HepG2 (cell line): ENCODE results near the gene GALNT17. TPM values are rescaled to one million over a fixed set of nuclear protein-coding genes. Genes with fewer than 3 reads are reported as not detected.

Experiments
- ATAC-seq: fragments of 200-7000 bp; cut with Tn5 transposase; 3 replicates; pipeline ENCODE4 v1.9.1; 2020; ENCODE audit warnings: mild to moderate bottlenecking, moderate library complexity
- BruUV-seq: library from RNA; stranded (reverse); fragments of 400-500 nt; replicated peaks from 2 replicates; lab custom pipeline; 2021; lab: Mats Ljungman, UMichigan
- CTCF ChIA-PET: fragments of 300-600 bp; formaldehyde crosslinking; extraction: SDS; loops from one replicate; lab custom pipeline; 2021; ENCODE audit warnings: low total read pairs, inconsistent platforms, low intra/inter-chr PET ratio; lab: Yijun Ruan, JAX
- POLR2A ChIA-PET: fragments of 350-600 bp; sonication (Branson Sonifier 250); formaldehyde crosslinking; loops from one replicate; lab custom pipeline; 2020; ENCODE audit warnings: antibody characterized with exemption, inconsistent platforms; lab: Yijun Ruan, JAX
- DNase-seq: peaks from one replicate; pipeline ENCODE4 v3.0.0-alpha.2; 2015; ENCODE audit warnings: low spot score
- FAIRE-seq: peaks from 3 replicates; lab custom pipeline; 2011; peaks lifted over from hg19 to GRCh38; lab: Jason Lieb, UNC
- H2AFZ ChIP-seq: one replicate; pipeline ENCODE4 v1.6.1; 2011; ENCODE audit warnings: low read length, inconsistent platforms
- H3K27ac ChIP-seq: fragments of 300-600 bp; 3 replicates; pipeline ENCODE4 v1.8.0; 2011; ENCODE audit warnings: mixed run types, mild to moderate bottlenecking, mixed read lengths, low read length, inconsistent platforms; ENCODE audit not compliant: insufficient read depth; ENCODE audit errors: extremely low read length
- H3K27me3 ChIP-seq, 2 experiments: fragments of 200-600 bp in 1 of 2; 2 replicates in 1 of 2; 3 replicates in 1 of 2; pipeline versions ENCODE4 v1.6.0 to v1.8.0; 2011; ENCODE audit warnings: low read length in 2 of 2, mild to moderate bottlenecking in 2 of 2, moderate library complexity in 2 of 2, inconsistent platforms in 1 of 2; ENCODE audit not compliant: insufficient read depth in 2 of 2, control insufficient read depth in 1 of 2
- H3K36me3 ChIP-seq, 2 experiments: fragments of 200-600 bp in 1 of 2; replicated peaks in 1 of 2; 2 replicates in 1 of 2; 3 replicates in 1 of 2; pipeline versions ENCODE4 v1.5.1 to v1.8.0; 2011; ENCODE audit warnings: low read length in 2 of 2, inconsistent platforms in 1 of 2; ENCODE audit not compliant: insufficient read depth in 2 of 2, control insufficient read depth in 1 of 2
- H3K4me1 ChIP-seq: 2 replicates; pipeline ENCODE4 v1.5.1; 2012; ENCODE audit warnings: low read length, inconsistent platforms; ENCODE audit not compliant: insufficient read depth
- H3K4me2 ChIP-seq: 2 replicates; pipeline ENCODE4 v1.6.0; 2011; ENCODE audit warnings: low read depth, low read length, inconsistent platforms
- H3K4me3 ChIP-seq, 3 experiments: fragments of 200-600 bp in 1 of 3; sonication (generic), shearing (Covaris generic) in 1 of 3; replicated peaks in 1 of 3; 2 replicates each; pipeline ENCODE4 v1.5.1; 2011 to 2016; ENCODE audit warnings: low read length in 3 of 3, inconsistent platforms in 2 of 3, low read depth in 2 of 3, mild to moderate bottlenecking in 2 of 3, control low read depth in 1 of 3, mixed read lengths in 1 of 3; ENCODE audit not compliant: insufficient read depth in 1 of 3
- H3K79me2 ChIP-seq: one replicate; pipeline ENCODE4 v1.6.1; 2011; ENCODE audit warnings: low read length, inconsistent platforms; ENCODE audit not compliant: insufficient read depth
- H3K9ac ChIP-seq: 2 replicates; pipeline ENCODE4 v1.6.0; 2011; ENCODE audit warnings: mild to moderate bottlenecking, low read depth, low read length, inconsistent platforms; ENCODE audit not compliant: insufficient read depth
- H3K9me3 ChIP-seq: 2 replicates; pipeline ENCODE4 v1.5.1; 2012; ENCODE audit warnings: mild to moderate bottlenecking, low read length
- H4K20me1 ChIP-seq: 2 replicates; pipeline ENCODE4 v1.6.0; 2011; ENCODE audit warnings: inconsistent platforms, mild to moderate bottlenecking, low read length, moderate library complexity; ENCODE audit not compliant: insufficient read depth
- EEA1 ChIP-seq: sonication (generic); formaldehyde crosslinking; IDR thresholded peaks from 2 replicates; pipeline ENCODE4 v1.5.1; 2020; ENCODE audit warnings: mild to moderate bottlenecking, missing genetic modification reagents, borderline replicate concordance
- FOXJ3 ChIP-seq: sonication (generic); formaldehyde crosslinking; IDR thresholded peaks from 2 replicates; pipeline ENCODE4 v1.4.0; 2020; ENCODE audit warnings: missing genetic modification reagents, mild to moderate bottlenecking, borderline replicate concordance
- HNF4G ChIP-seq, 2 experiments: sonication (generic) in 1 of 2; formaldehyde crosslinking in 1 of 2; IDR thresholded peaks; 2 replicates each; pipeline versions ENCODE4 v1.4.0 to v1.6.1; 2011 to 2020; ENCODE audit warnings: borderline replicate concordance in 2 of 2, low read depth in 2 of 2, mild to moderate bottlenecking in 2 of 2, low read length in 1 of 2, missing genetic modification reagents in 1 of 2, moderate library complexity in 1 of 2
- HOXD1 ChIP-seq: sonication (generic); formaldehyde crosslinking; IDR thresholded peaks from 2 replicates; pipeline ENCODE4 v1.5.0; 2020; ENCODE audit warnings: missing genetic modification reagents
- IKZF4 ChIP-seq: sonication (generic); formaldehyde crosslinking; IDR thresholded peaks from 2 replicates; pipeline ENCODE4 v1.5.1; 2020; ENCODE audit warnings: borderline replicate concordance, mild to moderate bottlenecking, low read depth, missing genetic modification reagents; ENCODE audit errors: not compliant biosample characterization
- MTA1 ChIP-seq: sonication (generic); formaldehyde crosslinking; IDR thresholded peaks from 2 replicates; pipeline ENCODE4 v1.4.0; 2020; ENCODE audit warnings: missing genetic modification reagents, mild to moderate bottlenecking, borderline replicate concordance
- RFX3 ChIP-seq: IDR thresholded peaks from 2 replicates; pipeline ENCODE4 v1.6.1; 2016; ENCODE audit warnings: missing biosample characterization, missing genetic modification reagents
- SATB2 ChIP-seq: sonication (generic); formaldehyde crosslinking; IDR thresholded peaks from 2 replicates; pipeline ENCODE4 v1.5.0; 2020; ENCODE audit warnings: missing genetic modification reagents
- SMAD3 ChIP-seq: sonication (generic); formaldehyde crosslinking; IDR thresholded peaks from 2 replicates; pipeline ENCODE4 v1.4.0; 2020; ENCODE audit warnings: missing genetic modification reagents
- TAF1 ChIP-seq: sonication (generic); formaldehyde crosslinking; IDR thresholded peaks from 2 replicates; pipeline ENCODE4 v1.4.0; 2020; ENCODE audit warnings: missing genetic modification reagents
- ZNF431 ChIP-seq: sonication (generic); formaldehyde crosslinking; IDR thresholded peaks from 2 replicates; pipeline ENCODE4 v1.9.0; 2022; ENCODE audit warnings: missing genetic modification reagents, low read depth, mild to moderate bottlenecking, borderline replicate concordance
- ZNF557 ChIP-seq: sonication (generic); formaldehyde crosslinking; IDR thresholded peaks from 2 replicates; pipeline ENCODE4 v1.4.0; 2020; ENCODE audit warnings: missing genetic modification reagents
- ZNF614 ChIP-seq: IDR thresholded peaks from 2 replicates; pipeline ENCODE4 v1.6.1; 2018; ENCODE audit warnings: missing biosample characterization, missing genetic modification reagents, inconsistent platforms, borderline replicate concordance
- WGBS: methylation state at CpG from one replicate; pipeline ENCODE4 v1.1.6; 2017; ENCODE audit warnings: low lambda C conversion rate; 5-methylcytosine and 5-hydroxymethylcytosine counted together
- in situ Hi-C: cut with HindIII; loops from 2 replicates; pipeline ENCODE4 v1.10.0; 2017; ENCODE audit warnings: low pct_unique_long_range_greater_than_20kb; ENCODE audit not compliant: extremely low pct_ligation_motif_present
- intact Hi-C: fragments of 100-400 bp; cut with micrococcal nuclease; formaldehyde crosslinking; loops from one replicate; pipeline ENCODE4 v1.10.0; 2022; ENCODE audit not compliant: unreplicated experiment
- polyA plus RNA-seq, 8 experiments: library from polyadenylated mRNA; depleted of rRNA in 3 of 8; stranded (reverse) in 7 of 8; unstranded in 1 of 8; fragments of >200 nt; fragmentation: Illumina TruSeq in 4 of 8; extraction: Trizol in 4 of 8; gene quantifications; 2 replicates each; pipeline versions ENCODE4 v1.2.1 to v1.2.3, GENCODE V29; 2011 to 2016; ENCODE audit warnings: low read depth in 4 of 8, missing spikeins in 1 of 8, mixed read lengths in 1 of 8; ENCODE audit not compliant: insufficient read depth in 1 of 8
- total RNA-seq, 5 experiments: library from RNA; depleted of rRNA; stranded (reverse); fragments of >200 nt; fragmentation: Illumina TruSeq; extraction: Trizol; gene quantifications; 2 replicates each; pipeline ENCODE4 v1.2.3, GENCODE V29; 2016; ENCODE audit warnings: low read depth in 1 of 5
- TF ChIP-seq, protein P1 (sequence below): IDR thresholded peaks from 2 replicates; pipeline ENCODE4 v1.4.0; 2020; ENCODE audit warnings: mild to moderate bottlenecking, missing genetic modification reagents
- TF ChIP-seq, protein P2 (sequence below): sonication (generic); formaldehyde crosslinking; conservative IDR thresholded peaks from 2 replicates; pipeline ENCODE4 v1.5.0; 2020; ENCODE audit warnings: missing genetic modification reagents
- TF ChIP-seq, protein P3 (sequence below): sonication (generic); formaldehyde crosslinking; IDR thresholded peaks from 2 replicates; pipeline ENCODE4 v1.8.0; 2022; ENCODE audit warnings: mild to moderate bottlenecking, missing genetic modification reagents, moderate library complexity

The GALNT17 gene
- total and polyA plus RNA-seq, 2 of the 13 experiments (the other 11 are each of a cell fraction or from before 2014, with no cell fraction given) = not detected

- TF ChIP-seq, protein P1, sequence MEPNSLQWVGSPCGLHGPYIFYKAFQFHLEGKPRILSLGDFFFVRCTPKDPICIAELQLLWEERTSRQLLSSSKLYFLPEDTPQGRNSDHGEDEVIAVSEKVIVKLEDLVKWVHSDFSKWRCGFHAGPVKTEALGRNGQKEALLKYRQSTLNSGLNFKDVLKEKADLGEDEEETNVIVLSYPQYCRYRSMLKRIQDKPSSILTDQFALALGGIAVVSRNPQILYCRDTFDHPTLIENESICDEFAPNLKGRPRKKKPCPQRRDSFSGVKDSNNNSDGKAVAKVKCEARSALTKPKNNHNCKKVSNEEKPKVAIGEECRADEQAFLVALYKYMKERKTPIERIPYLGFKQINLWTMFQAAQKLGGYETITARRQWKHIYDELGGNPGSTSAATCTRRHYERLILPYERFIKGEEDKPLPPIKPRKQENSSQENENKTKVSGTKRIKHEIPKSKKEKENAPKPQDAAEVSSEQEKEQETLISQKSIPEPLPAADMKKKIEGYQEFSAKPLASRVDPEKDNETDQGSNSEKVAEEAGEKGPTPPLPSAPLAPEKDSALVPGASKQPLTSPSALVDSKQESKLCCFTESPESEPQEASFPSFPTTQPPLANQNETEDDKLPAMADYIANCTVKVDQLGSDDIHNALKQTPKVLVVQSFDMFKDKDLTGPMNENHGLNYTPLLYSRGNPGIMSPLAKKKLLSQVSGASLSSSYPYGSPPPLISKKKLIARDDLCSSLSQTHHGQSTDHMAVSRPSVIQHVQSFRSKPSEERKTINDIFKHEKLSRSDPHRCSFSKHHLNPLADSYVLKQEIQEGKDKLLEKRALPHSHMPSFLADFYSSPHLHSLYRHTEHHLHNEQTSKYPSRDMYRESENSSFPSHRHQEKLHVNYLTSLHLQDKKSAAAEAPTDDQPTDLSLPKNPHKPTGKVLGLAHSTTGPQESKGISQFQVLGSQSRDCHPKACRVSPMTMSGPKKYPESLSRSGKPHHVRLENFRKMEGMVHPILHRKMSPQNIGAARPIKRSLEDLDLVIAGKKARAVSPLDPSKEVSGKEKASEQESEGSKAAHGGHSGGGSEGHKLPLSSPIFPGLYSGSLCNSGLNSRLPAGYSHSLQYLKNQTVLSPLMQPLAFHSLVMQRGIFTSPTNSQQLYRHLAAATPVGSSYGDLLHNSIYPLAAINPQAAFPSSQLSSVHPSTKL (CRISPR knock-in tag) = no peak
- TF ChIP-seq, all 625 proteins: peak for 0
Measured at GRCh38 chr7:71555758-71556157, 423.8 kb downstream of the GALNT17 start (continued).

DNA sequence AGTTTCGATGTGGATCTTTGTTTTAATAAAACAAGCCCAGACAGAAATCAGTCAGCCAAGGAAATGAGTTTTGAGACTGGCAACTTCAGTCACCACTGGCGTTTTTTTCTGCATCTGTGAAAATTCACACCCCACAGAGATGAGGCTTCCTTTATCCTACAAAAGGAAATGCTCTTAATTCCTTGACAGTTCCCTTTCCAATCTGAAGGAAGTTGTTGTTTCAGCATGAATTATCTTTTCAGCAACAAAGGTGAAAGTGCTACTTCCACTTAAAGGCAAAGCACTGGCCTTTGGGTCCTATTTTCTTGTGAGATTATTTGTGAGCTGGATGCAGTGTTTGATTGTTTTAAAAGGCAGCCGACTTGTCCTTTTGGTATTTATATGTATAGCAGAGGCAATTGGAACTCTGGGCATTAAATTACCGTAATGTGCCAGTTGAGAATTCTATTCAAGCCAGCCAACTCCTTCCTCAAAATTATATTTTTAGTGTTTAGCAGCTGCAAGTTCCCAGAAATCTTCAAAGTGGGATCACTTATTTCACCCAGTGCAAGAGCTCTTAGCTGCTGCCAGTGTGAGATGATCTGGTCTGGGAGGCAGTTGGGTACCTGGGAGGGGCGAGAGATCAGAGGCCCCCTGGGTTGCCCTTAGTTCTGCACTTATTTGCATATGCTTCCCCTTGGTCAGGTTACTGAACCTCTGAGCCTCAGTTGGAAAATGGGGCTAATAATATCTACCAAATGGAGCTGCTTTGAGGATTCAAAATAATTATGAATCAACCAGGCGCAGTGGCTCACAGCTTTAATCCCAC is 427.1 kb downstream of the GALNT17 start:
- Histone ChIP-seq H3K9me3 (peaks cover 1% of the 10 kb centered on the region; the same call in 1 of the 2 replicates), H4K20me1 (no peaks in the 10 kb centered on the region), H3K79me2 (no peaks in the 10 kb centered on the region), H2AFZ (no peak overlapping the region), H3K4me3 (no peak overlapping the region), H3K36me3 (no peaks in the 10 kb centered on the region), H3K4me1 (no peaks in the 10 kb centered on the region), H3K27ac (no peak overlapping the region), H3K9ac (no peak overlapping the region), H3K4me2 (no peak overlapping the region), H3K27me3 (peaks cover 0 to 3% of the 10 kb centered on the region in 2 experiments; a peak in 2 of 5 replicates)
- POLR2A ChIA-PET = no interaction called here
- no TSS peak for BruUV-seq
- CTCF ChIA-PET = no interaction called here
- FAIRE-seq (no peak), ATAC-seq (no peak), DNase-seq (no peak)
- WGBS = 18% methylated on average over 6 of the region's 6 CpGs
- intact Hi-C loops = no loop called here
- in situ Hi-C loops = no loop called here
- TF ChIP-seq MTA1 (CRISPR knock-in tag) (no peak), ZNF431 (no peak), ZNF557 (CRISPR knock-in tag) (no peak), ZNF614 (CRISPR knock-in tag) (no peak), SATB2 (no peak), SMAD3 (CRISPR knock-in tag) (no peak), EEA1 (CRISPR knock-in tag) (no peak), RFX3 (CRISPR knock-in tag) (no peak), IKZF4 (CRISPR knock-in tag) (no peak), TAF1 (CRISPR knock-in tag) (no peak), FOXJ3 (CRISPR knock-in tag) (no peak), HNF4G (IDR thresholded peaks at IDR 0.05; ENCODE audit: borderline replicate concordance, low read depth, low read length) (no peak), HNF4G (CRISPR knock-in tag; IDR thresholded peaks at IDR 0.05; ENCODE audit: borderline replicate concordance, low read depth) (no peak), HOXD1 (no peak)
- TF ChIP-seq, protein P2, sequence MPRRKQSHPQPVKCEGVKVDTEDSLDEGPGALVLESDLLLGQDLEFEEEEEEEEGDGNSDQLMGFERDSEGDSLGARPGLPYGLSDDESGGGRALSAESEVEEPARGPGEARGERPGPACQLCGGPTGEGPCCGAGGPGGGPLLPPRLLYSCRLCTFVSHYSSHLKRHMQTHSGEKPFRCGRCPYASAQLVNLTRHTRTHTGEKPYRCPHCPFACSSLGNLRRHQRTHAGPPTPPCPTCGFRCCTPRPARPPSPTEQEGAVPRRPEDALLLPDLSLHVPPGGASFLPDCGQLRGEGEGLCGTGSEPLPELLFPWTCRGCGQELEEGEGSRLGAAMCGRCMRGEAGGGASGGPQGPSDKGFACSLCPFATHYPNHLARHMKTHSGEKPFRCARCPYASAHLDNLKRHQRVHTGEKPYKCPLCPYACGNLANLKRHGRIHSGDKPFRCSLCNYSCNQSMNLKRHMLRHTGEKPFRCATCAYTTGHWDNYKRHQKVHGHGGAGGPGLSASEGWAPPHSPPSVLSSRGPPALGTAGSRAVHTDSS (CRISPR knock-in tag) = no peak
- TF ChIP-seq, protein P3, sequence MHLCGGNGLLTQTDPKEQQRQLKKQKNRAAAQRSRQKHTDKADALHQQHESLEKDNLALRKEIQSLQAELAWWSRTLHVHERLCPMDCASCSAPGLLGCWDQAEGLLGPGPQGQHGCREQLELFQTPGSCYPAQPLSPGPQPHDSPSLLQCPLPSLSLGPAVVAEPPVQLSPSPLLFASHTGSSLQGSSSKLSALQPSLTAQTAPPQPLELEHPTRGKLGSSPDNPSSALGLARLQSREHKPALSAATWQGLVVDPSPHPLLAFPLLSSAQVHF (CRISPR knock-in tag) = no peak
